Neural cell (in vitro differentiated cells): ENCODE measurements around the gene TOLLIP. TPM values are rescaled to one million over a fixed set of nuclear protein-coding genes. Genes with fewer than 3 reads are reported as not detected.

Experiments
- H2AFZ ChIP-seq: fragments of 200-600, 300-800 bp; sonication (generic), shearing (Covaris generic); 2 replicates; pipeline ENCODE4 v1.6.0; 2014; ENCODE audit warnings: low read depth, mild to moderate bottlenecking, antibody characterized with exemption, low read length, moderate library complexity
- H3F3A ChIP-seq: fragments of 200-600 bp; shearing (Covaris generic); 2 replicates; pipeline ENCODE4 v1.6.1; 2016; ENCODE audit warnings: mild to moderate bottlenecking, moderate library complexity, mixed read lengths, antibody characterized with exemption, low read length; ENCODE audit not compliant: insufficient read depth, poor library complexity, severe bottlenecking
- H3K27ac ChIP-seq: fragments of 200-600, 300-800 bp; sonication (generic), shearing (Covaris generic); 2 replicates; pipeline ENCODE4 v1.5.1; 2014; ENCODE audit warnings: mild to moderate bottlenecking, low read length, moderate library complexity
- H3K27me3 ChIP-seq: fragments of 300-800, 200-600 bp; sonication (generic), shearing (Covaris generic); 2 replicates; pipeline ENCODE4 v1.6.0; 2014; ENCODE audit warnings: mild to moderate bottlenecking, low read depth, low read length, moderate library complexity; ENCODE audit not compliant: insufficient read depth
- H3K36me3 ChIP-seq: fragments of 300-800, 200-600 bp; sonication (generic), shearing (Covaris generic); 2 replicates; pipeline ENCODE4 v1.5.1; 2014; ENCODE audit warnings: mild to moderate bottlenecking, antibody characterized with exemption, low read length, moderate library complexity; ENCODE audit not compliant: insufficient read depth
- H3K4me2 ChIP-seq: fragments of 300-800, 200-600 bp; sonication (generic), shearing (Covaris generic); 2 replicates; pipeline ENCODE4 v1.6.0; 2014; ENCODE audit warnings: mild to moderate bottlenecking, low read length
- H3K4me3 ChIP-seq: fragments of 300-800, 200-600 bp; sonication (generic), shearing (Covaris generic); 2 replicates; pipeline ENCODE4 v1.5.1; 2014; ENCODE audit warnings: mild to moderate bottlenecking, low read length, moderate library complexity
- H3K79me2 ChIP-seq: fragments of 200-600 bp; shearing (Covaris generic); replicated peaks from 2 replicates; pipeline ENCODE4 v1.6.0; 2014; ENCODE audit warnings: mild to moderate bottlenecking, low read length, moderate library complexity; ENCODE audit not compliant: insufficient read depth
- H3K9ac ChIP-seq: fragments of 300-800, 200-600 bp; sonication (generic), shearing (Covaris generic); 2 replicates; pipeline ENCODE4 v1.6.1; 2016; ENCODE audit warnings: mild to moderate bottlenecking, low read length, mixed read lengths
- H3K9me2 ChIP-seq: fragments of 200-600 bp; shearing (Covaris generic); 2 replicates; pipeline ENCODE4 v1.6.1; 2016; ENCODE audit warnings: mild to moderate bottlenecking, low read length, mixed read lengths; ENCODE audit not compliant: insufficient read depth
- H3K9me3 ChIP-seq: fragments of 200-600, 300-800 bp; sonication (generic), shearing (Covaris generic); 2 replicates; pipeline ENCODE4 v1.6.1; 2016; ENCODE audit warnings: mild to moderate bottlenecking, mixed run types, low read length, moderate library complexity, mixed read lengths
- H4K20me1 ChIP-seq: fragments of 200-600 bp; shearing (Covaris generic); 2 replicates; pipeline ENCODE4 v1.6.1; 2016; ENCODE audit warnings: mild to moderate bottlenecking, mixed run types; ENCODE audit not compliant: insufficient read depth
- EP300 ChIP-seq: fragments of 450-650 bp; conservative IDR thresholded peaks from 2 replicates; pipeline ENCODE4 v1.6.1; 2014; ENCODE audit warnings: antibody characterized with exemption, mild to moderate bottlenecking, moderate library complexity; ENCODE audit not compliant: poor library complexity, severe bottlenecking
- EZH2 ChIP-seq: fragments of 200-600, 300-800 bp; shearing (Covaris generic), sonication (generic); IDR thresholded peaks from 2 replicates; pipeline ENCODE4 v1.6.1; 2014; ENCODE audit warnings: antibody characterized with exemption, low read length, borderline replicate concordance, mild to moderate bottlenecking; ENCODE audit not compliant: insufficient read depth, poor library complexity, severe bottlenecking
- MXI1 ChIP-seq: fragments of 450-650 bp; conservative IDR thresholded peaks from 2 replicates; pipeline ENCODE4 v1.6.1; 2014; ENCODE audit warnings: antibody characterized with exemption, mild to moderate bottlenecking; ENCODE audit not compliant: poor library complexity, severe bottlenecking
- POLR2AphosphoS5 ChIP-seq: IDR thresholded peaks from 2 replicates; pipeline ENCODE4 v1.6.1; 2012
- REST ChIP-seq: IDR thresholded peaks from 2 replicates; pipeline ENCODE4 v1.6.1; 2012; ENCODE audit warnings: borderline replicate concordance
- SMC3 ChIP-seq: fragments of 450-650 bp; conservative IDR thresholded peaks from 2 replicates; pipeline ENCODE4 v1.6.1; 2014; ENCODE audit warnings: antibody characterized with exemption, mild to moderate bottlenecking, moderate library complexity; ENCODE audit not compliant: poor library complexity
- TAF1 ChIP-seq: IDR thresholded peaks from 2 replicates; pipeline ENCODE4 v1.6.1; 2012; ENCODE audit warnings: low read depth
- polyA plus RNA-seq: library from polyadenylated mRNA; depleted of rRNA; stranded (reverse); fragments of >200 nt; gene quantifications from 2 replicates; pipeline ENCODE4 v1.2.3, GENCODE V29; 2014
- small RNA-seq, 3 experiments: library from RNA; depleted of rRNA; stranded (forward); fragments of <200 nt; gene quantifications; one replicate each; pipeline ENCODE3, GENCODE V24; 2012

TOLLIP gene
- polyA plus RNA-seq, 1 donor from 2014 or later: 24.1 TPM

GRCh38 chr11:1224491-1225385 is 84.7 kb downstream of the TOLLIP start:
- TF ChIP-seq EP300 (no peak), EZH2 (no peak), REST (no peak), POLR2AphosphoS5 (no peak), SMC3 (no peak), TAF1 (no peak), MXI1 (no peak)
- H3K36me3 ChIP-seq: no peaks in the 10 kb centered on the region
- no peaks in the 10 kb centered on the region for H3K9me2 ChIP-seq
- no peaks in the 10 kb centered on the region for H3K79me2 ChIP-seq
- no peaks in the 10 kb centered on the region for H3K27me3 ChIP-seq
- H2AFZ ChIP-seq: no peak overlapping the region
- H3K27ac ChIP-seq: no peak overlapping the region
- H3K4me3 ChIP-seq: no peak overlapping the region
- H4K20me1 ChIP-seq: no peaks in the 10 kb centered on the region
- H3F3A ChIP-seq: no peaks in the 10 kb centered on the region
- H3K9me3 ChIP-seq: no peaks in the 10 kb centered on the region
- no peak overlapping the region for H3K4me2 ChIP-seq
- no peak overlapping the region for H3K9ac ChIP-seq

Small RNA genes lying within 50 kb of the gene (small RNA-seq; reads per million reads assigned to genes)
- gene MIR6744: 0 reads per million in 3 experiments

Other genes with a start within 250 kb of the TOLLIP start
- gene MUC2, start 234.8 kb downstream of the TOLLIP start, polyA plus RNA-seq: not detected in 2 replicates
- not detected in 2 replicates for gene MUC5AC, start 151.7 kb downstream of the TOLLIP start, polyA plus RNA-seq
- gene MUC5B, start 86.6 kb downstream of the TOLLIP start, polyA plus RNA-seq: not detected in 2 replicates
- gene BRSK2, start 80.3 kb upstream of the TOLLIP start, polyA plus RNA-seq: 47.5 and 58.2 TPM in 2 replicates
- 33.2 and 56.8 TPM in 2 replicates for gene MOB2, start 177.1 kb upstream of the TOLLIP start, polyA plus RNA-seq